NCI-H524 (cell line): ENCODE measurements around the gene MSI2.

Source experiments
- DNase-seq, 2 experiments: peaks; one replicate each; lab custom pipeline; 2025; lab: John Stamatoyannopoulos, UW

MSI2 gene

GRCh38 chr17:57665128-57665527 is 408.8 kb downstream of the MSI2 start:
- peak; percentile 61 to 71 for DNase-seq

- DNase-seq = no peak
Observed at GRCh38 chr17:57665696-57666095, 409.4 kb downstream of the MSI2 start.

GRCh38 chr17:57666201-57666870 is 410.0 kb downstream of the MSI2 start:
- no peak for DNase-seq

DNA sequence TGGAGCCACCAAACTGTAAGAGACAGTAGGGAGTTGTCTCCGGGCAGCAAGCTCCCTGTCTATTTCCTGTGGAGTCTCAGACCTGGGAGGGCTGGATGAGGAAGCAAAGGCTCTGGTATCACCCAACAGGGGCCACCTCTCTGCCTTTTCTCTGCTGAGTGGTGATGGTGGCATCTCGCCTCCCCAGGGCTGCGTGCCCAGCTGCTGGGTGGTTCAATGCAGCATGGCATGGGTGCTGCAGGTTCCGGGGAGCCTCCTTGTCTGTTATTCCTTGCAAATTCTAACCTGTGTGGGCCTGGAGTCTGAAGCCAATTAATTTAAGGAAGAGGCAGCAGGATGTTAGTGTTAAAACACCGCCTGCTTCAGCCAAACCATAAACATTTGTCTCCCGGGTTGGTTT is 410.6 kb downstream of the MSI2 start:
- DNase-seq = no peak

- DNase-seq = no peak
Observed at GRCh38 chr17:57667461-57667923, 411.2 kb downstream of the MSI2 start.

- DNase-seq = no peak
Observed at GRCh38 chr17:57668332-57668731, 412.0 kb downstream of the MSI2 start.

GRCh38 chr17:57669671-57670529 is 413.6 kb downstream of the MSI2 start:
- DNase-seq = no peak

DNA sequence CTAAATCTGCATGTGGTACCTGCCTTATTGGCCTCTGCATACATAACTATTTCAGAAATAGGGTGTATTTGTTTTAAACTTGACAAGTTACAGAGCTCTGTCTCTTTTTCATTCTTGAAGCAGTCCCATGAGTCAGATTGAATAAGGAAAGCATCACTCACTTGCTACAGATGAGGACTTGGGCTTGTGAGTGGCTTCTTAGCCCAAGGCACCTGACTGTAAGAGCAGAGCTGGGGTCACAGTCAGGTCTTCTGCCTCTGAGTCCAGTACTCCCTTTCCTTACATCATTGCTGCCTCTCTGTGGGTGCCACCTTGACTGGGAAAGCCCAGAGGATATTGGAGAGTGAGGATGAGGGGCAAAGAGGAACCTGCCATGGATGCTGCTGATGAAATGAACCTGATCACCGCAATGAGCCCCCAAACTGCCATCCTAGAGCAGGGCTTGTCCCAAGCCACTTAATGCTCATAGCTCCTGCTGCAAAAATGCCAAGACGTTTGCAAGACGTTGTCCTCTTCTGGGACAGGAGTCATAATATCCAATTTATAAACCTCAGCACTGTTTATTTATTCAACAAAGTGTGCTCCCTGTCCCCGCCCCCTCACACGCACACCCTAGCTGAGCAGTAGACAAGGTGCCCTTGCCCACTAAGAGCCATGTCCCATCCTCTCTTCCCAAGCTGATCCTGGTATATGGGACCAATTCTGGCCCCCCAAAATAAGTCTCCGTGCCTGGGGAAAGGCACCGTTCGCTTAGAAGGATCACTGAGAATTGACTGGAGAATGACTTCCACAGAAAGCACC is 414.6 kb downstream of the MSI2 start:
- no peak for DNase-seq

- peak; percentile 72 to 92 for DNase-seq
Observed at GRCh38 chr17:57671667-57672632, 415.6 kb downstream of the MSI2 start.

- no peak for DNase-seq
Observed at GRCh38 chr17:57672971-57673370, 416.6 kb downstream of the MSI2 start.

DNA sequence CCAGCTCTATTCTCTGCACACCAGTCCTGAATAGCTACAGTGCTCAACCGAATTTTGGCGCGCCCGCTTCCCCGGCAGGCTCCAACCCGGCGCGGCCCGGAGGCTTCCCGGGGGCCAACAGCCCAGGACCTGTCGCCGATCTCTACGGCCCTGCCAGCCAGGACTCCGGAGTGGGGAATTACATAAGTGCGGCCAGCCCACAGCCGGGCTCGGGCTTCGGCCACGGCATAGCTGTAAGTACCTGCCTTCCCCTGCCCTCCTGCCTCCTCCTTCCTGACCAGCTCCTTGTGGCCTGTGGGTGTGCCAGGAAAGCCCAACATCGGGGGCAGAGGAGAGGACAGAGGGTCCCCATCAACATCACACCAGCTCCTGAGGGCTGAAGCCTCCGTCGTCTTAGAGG is 418.6 kb downstream of the MSI2 start:
- no peak for DNase-seq

DNA sequence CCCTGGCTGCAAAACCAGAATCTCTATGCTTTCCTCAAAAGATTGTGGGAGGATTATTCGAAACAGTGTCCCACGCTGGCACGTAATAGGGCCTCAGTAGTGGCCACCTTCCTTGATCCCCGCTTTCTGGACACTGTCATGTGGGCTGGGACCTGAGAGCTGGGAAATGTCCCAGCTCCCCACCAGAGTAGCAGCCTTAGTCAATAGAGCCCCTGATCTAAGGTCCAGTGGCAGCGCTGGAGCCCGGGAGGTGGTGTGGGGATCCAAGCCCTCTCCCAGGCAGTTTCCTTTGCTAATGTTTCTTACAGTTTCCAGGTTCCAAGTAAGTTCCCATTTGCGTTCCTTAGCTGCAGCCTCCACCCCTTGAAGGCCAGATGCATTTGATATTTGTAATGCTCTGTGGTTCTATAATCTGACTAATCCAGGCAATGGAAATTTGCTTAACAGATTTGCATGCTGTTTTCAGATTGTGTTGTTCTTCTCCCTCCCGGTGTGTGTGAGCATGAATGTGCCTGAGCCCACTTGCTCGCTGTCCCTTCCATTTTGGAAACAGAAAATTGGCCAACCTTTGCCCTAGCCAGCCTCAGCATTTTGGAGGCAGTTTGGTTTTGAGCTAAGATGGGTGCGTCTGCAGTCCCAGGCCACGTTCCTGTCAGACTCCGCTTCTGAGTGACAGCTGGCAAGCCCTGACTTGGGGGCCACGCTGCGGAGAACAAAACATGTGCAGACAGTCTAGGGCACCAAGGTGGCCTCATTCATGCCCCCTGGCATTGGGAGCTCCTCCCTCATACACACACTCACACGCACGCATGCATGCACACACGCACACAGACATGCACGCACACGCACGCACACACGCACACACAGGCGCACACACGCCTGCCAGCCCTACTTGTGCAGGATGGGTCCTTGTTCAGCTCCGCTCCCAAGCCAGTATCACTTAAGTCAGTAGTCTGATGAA is 419.4 kb downstream of the MSI2 start:
- DNase-seq = peak in 1 of 2 experiments; percentile 44

- no peak for DNase-seq
Observed at GRCh38 chr17:57676543-57676942, 420.2 kb downstream of the MSI2 start.

- DNase-seq = no peak
Observed at GRCh38 chr17:57677301-57677700, 421.0 kb downstream of the MSI2 start.

DNA sequence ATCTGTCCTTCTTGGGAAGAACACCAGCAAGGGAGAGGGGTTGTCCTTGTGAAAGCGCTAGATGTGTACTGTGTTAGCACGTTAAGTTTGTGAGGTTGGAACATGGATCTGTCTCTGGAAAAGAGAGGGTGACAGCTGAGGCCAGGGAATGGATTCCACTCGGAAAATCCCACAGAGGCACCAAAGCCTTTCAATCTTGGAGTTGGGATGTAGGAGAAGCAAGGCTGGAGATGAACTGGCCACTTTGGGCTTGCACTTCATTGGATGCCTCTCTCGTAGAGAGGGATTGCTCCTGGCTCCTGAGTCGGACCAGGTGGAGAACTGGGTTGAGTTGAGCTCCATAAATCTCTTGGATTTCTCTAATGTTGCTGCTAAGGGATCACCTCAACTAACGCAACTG is 421.5 kb downstream of the MSI2 start:
- no peak for DNase-seq

GRCh38 chr17:57678393-57678792 is 422.1 kb downstream of the MSI2 start:
- no peak for DNase-seq

DNA sequence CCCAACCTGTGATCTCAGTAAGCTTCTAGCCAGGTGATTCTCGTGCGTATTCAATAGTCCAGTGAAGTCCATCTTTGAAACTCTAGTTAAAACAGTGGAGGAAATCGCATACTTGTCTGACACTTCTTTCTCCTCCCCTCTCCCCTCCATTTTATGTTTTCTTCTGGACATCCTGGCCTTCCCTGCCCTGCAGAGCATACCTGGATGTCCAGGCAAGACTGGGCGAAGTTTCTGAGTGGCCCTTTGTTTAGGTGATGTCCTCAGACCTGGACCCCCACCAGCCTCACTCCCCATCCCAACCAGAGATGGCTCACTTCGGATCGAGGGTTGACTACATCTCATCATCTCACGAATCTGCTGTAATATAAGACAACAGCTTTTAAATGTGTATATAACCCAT is 423.0 kb downstream of the MSI2 start:
- DNase-seq = no peak

GRCh38 chr17:57679906-57680695 is 423.8 kb downstream of the MSI2 start:
- DNase-seq = no peak

GRCh38 chr17:57682701-57683100 is 426.4 kb downstream of the MSI2 start:
- DNase-seq = no peak
